ENCODE measurements around the gene WFDC9.
"Not testable (repeated sequence)": the region's sequence is repeated elsewhere in the genome, so short reads cannot be mapped to it uniquely, and the experiment has no call there.

Gene WFDC9

DNA sequence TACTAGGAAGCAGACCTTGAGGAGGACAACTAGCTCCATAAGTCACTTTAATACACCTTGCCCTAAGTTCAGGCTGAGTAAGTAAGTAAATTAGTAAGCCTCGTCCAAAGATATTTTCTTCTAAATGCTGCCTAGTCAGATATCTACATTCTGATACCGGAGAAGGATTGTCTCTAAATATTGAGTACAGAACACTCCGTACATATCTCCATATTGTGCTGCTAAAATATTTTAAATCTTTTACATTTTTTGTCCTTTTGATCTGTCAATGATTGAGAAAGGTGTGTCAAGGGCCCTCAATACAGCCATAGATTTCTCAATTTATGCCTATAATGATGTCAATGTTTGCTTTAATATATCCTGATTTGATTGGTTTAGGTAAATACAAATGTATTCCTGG is 55.2 kb downstream of the WFDC9 start:
- TF ChIP-seq, protein P1, sequence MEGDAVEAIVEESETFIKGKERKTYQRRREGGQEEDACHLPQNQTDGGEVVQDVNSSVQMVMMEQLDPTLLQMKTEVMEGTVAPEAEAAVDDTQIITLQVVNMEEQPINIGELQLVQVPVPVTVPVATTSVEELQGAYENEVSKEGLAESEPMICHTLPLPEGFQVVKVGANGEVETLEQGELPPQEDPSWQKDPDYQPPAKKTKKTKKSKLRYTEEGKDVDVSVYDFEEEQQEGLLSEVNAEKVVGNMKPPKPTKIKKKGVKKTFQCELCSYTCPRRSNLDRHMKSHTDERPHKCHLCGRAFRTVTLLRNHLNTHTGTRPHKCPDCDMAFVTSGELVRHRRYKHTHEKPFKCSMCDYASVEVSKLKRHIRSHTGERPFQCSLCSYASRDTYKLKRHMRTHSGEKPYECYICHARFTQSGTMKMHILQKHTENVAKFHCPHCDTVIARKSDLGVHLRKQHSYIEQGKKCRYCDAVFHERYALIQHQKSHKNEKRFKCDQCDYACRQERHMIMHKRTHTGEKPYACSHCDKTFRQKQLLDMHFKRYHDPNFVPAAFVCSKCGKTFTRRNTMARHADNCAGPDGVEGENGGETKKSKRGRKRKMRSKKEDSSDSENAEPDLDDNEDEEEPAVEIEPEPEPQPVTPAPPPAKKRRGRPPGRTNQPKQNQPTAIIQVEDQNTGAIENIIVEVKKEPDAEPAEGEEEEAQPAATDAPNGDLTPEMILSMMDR (IDR thresholded peaks at IDR 0.05) = no peak
- TF ChIP-seq ZFX (IDR thresholded peaks at IDR 0.05; ENCODE audit: borderline replicate concordance) = no peak

DNA sequence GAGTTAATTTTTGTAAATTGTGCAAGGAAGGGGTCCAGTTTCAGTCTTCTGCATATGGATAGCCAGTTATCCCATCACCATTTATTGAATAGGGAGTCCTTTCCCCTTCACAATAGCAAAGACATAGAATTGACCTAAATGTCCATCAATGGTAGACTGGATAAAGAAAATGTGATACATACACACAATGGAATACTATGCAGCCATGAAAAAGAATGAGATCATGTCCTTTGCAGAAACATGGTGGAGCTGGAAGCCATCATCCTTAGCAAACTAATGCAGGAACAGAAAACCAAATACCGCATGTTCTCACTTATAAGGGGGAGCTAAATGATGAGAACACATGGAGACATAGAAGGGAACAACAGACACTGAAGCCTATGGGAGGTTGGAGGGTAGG is 61.4 kb downstream of the WFDC9 start:
- H3K27ac ChIP-seq = not testable (repeated sequence)

More for the DNA sequence above, 55.2 kb downstream of the WFDC9 start:
- H3K27ac ChIP-seq = no peak overlapping the region

DNA sequence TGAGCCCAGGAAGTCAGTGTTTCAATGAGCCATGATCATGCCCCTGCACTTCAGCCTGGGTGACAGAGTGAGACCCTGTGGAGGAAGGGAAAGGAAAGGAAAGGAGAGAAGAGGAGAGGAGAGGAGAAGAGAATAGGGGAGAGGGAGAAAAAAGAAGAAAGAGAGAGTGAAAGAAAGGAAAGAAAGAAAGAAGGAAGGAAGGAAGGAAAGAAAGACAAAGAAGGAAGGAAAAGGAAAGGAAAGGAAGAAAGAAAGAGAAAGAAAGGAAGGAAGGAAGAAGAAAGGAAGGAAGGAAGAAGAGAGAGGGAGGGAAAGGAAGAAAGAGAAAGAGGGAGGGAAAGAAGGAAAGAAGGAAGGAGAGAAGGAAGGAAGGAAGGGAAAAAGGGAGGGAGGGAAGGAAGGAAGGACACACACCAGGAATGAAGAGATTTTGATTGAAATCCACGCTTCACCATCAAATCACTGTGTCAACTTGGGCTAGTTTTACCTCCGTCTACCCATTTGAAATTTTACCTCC is 66.3 kb downstream of the WFDC9 start:
- H3K27ac ChIP-seq = no peak overlapping the region
- TF ChIP-seq ZFX (IDR thresholded peaks at IDR 0.05; ENCODE audit: borderline replicate concordance) = no peak
- TF ChIP-seq, protein P1 (IDR thresholded peaks at IDR 0.05) = no peak
